ENCODE measurements around the gene SDHAF3.

- TF ChIP-seq POLR2AphosphoS5 (IDR thresholded peaks at IDR 0.05; ENCODE audit: low read depth, low read length), result no peak
- no peak for TF ChIP-seq REST (IDR thresholded peaks at IDR 0.05; ENCODE audit: insufficient read depth in 1 of 2, low read depth in 2 of 2, low read length in 2 of 2)
- TF ChIP-seq TAF1 (IDR thresholded peaks at IDR 0.05; ENCODE audit: borderline replicate concordance, insufficient read depth, low read length), result no peak
- no peak for TF ChIP-seq SIN3A (IDR thresholded peaks at IDR 0.05; ENCODE audit: borderline replicate concordance, insufficient read depth, low read length)
These were observed 3.4 kb downstream of the SDHAF3 start for GRCh38 chr7:97120713-97121457.
